Nephron (organoid): ENCODE results near the gene RIPK4.

ENCODE experiments used
- H3K27ac Mint-ChIP-seq, 3 experiments: 2 replicates each; pipeline ENCODE4 v1.8.0; 2020; ENCODE audit warnings: mixed read lengths in 3 of 3, mild to moderate bottlenecking in 2 of 3, moderate library complexity in 1 of 3
- H3K27me3 Mint-ChIP-seq: 2 replicates; pipeline ENCODE4 v1.8.0; 2021; ENCODE audit warnings: low read depth, mild to moderate bottlenecking, moderate library complexity, mixed read lengths
- H3K36me3 Mint-ChIP-seq: 2 replicates; pipeline ENCODE4 v1.8.0; 2020; ENCODE audit warnings: low read depth, mixed read lengths
- H3K4me1 Mint-ChIP-seq: 2 replicates; pipeline ENCODE4 v1.8.0; 2020; ENCODE audit warnings: mixed read lengths
- H3K4me3 Mint-ChIP-seq, 3 experiments: 2 replicates each; pipeline ENCODE4 v1.8.0; 2020; ENCODE audit warnings: mild to moderate bottlenecking in 3 of 3, mixed read lengths in 3 of 3, moderate library complexity in 2 of 3
- H3K9me3 Mint-ChIP-seq: 2 replicates; pipeline ENCODE4 v1.8.0; 2020; ENCODE audit warnings: mixed read lengths
- TF ChIP-seq, protein P1 (sequence below), 3 experiments: fragments of 200-600 bp; sonication (generic); IDR thresholded peaks; one replicate each; pipeline ENCODE4 v1.5.0; 2021; ENCODE audit warnings: antibody characterized with exemption in 3 of 3; ENCODE audit not compliant: unreplicated experiment in 3 of 3

RIPK4 gene

DNA sequence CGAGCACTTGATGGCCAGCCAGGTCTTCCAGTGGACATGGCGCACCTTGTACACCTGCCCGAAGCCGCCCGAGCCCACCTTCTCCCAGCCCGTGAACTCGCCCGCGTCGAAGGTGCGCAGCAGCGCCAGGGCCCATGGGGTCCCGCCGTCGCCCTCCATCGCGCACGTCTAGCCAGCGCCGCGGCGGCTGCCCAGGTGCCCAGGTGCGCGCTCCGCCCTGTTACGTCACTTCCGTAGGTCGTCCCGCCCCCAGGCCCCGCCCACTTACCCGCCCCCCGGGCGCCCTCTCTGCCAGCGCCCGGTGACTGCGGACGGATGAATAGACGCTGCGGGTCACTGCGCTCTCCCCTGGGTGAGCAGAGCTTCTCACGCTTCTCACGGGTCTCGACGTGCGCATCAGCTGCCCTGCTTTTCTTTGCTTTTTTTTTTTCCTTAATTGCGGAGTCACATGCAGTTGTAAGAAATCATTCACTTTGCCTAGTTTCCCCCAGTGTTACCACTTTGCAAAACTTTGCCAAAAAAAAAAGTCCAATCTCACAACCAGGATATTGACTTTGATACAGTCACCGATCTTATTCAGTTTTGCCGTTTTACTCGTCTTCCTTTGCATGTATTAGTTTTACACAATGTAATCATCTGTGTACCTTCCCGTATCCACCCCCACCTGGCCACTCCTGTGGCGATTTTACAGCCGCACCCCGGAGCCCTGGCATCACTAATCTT is at the start of gene RIPK4:
Gene RIPK4 (minus strand): TSS at position 170 of the 723 bp plus-strand sequence. CDS start 11 bp downstream, at position 159.
- H3K4me3 Mint-ChIP-seq, result peak within 1 kb of the TSS; percentile 83 to 84 (median 83)

DNA sequence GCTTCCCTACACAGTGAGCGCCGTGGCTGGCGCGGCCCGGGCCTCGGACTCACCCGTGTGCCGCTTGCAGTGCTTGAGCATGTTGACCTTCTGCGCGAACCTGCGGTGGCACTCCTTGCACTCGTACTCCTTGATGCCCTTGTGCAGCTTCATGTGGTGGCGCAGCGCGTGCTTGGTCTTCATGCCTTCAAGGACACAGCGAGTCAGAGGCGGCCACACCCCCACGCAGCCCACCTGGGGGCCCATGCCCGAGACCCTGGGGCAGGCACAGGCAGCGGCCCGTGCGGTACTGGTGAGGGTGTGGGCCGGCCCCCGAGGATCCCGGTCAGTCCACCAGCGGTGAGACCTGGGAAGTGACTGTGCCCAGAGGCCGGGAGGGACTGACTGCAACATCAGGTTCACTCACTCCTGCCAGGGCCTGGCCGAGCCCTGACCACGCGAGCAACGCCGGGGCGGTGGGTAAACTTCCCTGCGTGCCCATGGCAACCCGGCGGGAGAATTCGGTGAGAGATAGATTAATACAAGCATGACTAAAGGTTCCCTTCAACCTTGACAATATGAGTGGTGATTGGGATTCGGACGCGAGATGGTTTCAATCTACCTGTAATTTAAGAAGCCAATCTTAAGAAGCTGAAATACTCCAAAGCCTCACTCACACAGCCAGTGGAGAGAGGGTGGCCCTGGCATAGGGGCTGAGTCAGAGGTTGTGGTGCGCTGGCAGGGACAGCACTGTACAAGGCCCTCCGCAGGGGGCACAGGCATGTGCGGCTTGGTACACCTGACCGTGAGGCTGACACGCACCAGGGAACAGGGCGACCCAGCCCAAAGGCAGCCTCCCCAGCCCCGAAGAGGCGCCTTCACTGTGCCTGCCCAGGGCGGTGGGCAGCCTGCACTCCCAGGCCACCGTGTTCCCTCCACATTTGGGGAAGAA is 49.1 kb upstream of the RIPK4 start:
- Mint-ChIP-seq H3K27ac (no peak overlapping the region), H3K9me3 (no peaks in the 10 kb centered on the region)

More for the DNA sequence above, at the start of gene RIPK4:
- TF ChIP-seq, protein P1, sequence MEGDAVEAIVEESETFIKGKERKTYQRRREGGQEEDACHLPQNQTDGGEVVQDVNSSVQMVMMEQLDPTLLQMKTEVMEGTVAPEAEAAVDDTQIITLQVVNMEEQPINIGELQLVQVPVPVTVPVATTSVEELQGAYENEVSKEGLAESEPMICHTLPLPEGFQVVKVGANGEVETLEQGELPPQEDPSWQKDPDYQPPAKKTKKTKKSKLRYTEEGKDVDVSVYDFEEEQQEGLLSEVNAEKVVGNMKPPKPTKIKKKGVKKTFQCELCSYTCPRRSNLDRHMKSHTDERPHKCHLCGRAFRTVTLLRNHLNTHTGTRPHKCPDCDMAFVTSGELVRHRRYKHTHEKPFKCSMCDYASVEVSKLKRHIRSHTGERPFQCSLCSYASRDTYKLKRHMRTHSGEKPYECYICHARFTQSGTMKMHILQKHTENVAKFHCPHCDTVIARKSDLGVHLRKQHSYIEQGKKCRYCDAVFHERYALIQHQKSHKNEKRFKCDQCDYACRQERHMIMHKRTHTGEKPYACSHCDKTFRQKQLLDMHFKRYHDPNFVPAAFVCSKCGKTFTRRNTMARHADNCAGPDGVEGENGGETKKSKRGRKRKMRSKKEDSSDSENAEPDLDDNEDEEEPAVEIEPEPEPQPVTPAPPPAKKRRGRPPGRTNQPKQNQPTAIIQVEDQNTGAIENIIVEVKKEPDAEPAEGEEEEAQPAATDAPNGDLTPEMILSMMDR (IDR thresholded peaks at IDR 0.05; ENCODE audit: unreplicated experiment in 3 of 3), result no peak
- H3K9me3 Mint-ChIP-seq, result no peaks in the 10 kb centered on the region
- no peaks in the 10 kb centered on the region for H3K36me3 Mint-ChIP-seq
- peak within 1 kb of the TSS; percentile 63 to 97 (median 84) for H3K27ac Mint-ChIP-seq
- peaks cover 52% of the 10 kb centered on the region for H3K4me1 Mint-ChIP-seq
- peaks cover 94% of the 10 kb centered on the region for H3K27me3 Mint-ChIP-seq

DNA sequence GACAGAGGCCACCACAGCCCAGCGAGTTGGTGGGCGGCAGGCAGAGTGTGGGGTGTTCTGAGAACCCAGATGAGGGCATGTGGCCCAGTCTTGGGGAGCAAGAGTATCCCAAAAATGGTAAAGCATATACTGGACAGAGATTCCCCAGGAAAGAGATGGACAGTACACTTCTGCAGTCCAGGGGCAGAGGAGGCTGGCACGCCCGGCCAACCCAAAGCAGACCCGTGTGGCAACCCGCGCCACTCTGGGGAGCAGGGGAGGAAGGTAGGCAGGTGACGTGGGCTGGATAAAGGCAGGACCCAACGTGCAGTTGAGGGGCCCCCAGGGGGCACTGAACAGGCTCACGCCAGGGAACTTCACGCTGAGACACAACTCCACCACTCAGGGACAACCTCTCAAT is 46.4 kb upstream of the RIPK4 start:
- no peak overlapping the region for H3K4me3 Mint-ChIP-seq
- peaks cover 9% of the 10 kb centered on the region for H3K4me1 Mint-ChIP-seq
- no peak overlapping the region for H3K27ac Mint-ChIP-seq
- peaks cover 34% of the 10 kb centered on the region for H3K36me3 Mint-ChIP-seq
- TF ChIP-seq, protein P1 (IDR thresholded peaks at IDR 0.05; ENCODE audit: unreplicated experiment in 3 of 3), result no peak
- no peaks in the 10 kb centered on the region for H3K27me3 Mint-ChIP-seq
- H3K9me3 Mint-ChIP-seq, result no peaks in the 10 kb centered on the region

More for the DNA sequence above, 49.1 kb upstream of the RIPK4 start:
- Mint-ChIP-seq H3K4me1 (peaks cover 9% of the 10 kb centered on the region), H3K36me3 (peaks cover 25% of the 10 kb centered on the region), H3K4me3 (no peak overlapping the region), H3K27me3 (no peaks in the 10 kb centered on the region)
- TF ChIP-seq, protein P1 (IDR thresholded peaks at IDR 0.05; ENCODE audit: unreplicated experiment in 3 of 3), result no peak

DNA sequence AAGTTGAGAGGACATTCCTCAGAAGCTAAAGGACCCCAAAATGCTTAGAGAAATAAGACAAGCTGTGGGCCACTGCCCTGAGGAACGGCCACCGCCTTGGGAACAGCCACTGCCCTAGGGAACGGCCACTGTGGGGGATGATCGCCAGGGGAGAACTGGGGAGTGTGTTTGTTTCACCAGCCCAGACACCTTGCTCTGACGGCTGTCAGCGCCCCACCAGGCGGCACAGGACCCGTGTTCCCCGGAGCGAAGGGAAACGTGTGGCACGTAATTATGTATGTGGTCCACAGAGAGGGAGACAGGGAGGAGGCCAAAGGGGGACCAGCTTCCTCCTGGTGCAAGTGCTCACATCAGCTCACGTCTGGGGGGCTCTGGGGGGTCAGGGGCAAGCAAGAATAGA is 45.8 kb upstream of the RIPK4 start:
- H3K4me3 Mint-ChIP-seq, result no peak overlapping the region
- TF ChIP-seq, protein P1 (IDR thresholded peaks at IDR 0.05; ENCODE audit: unreplicated experiment in 3 of 3), result no peak
- no peak overlapping the region for H3K27ac Mint-ChIP-seq
- H3K4me1 Mint-ChIP-seq, result peaks cover 9% of the 10 kb centered on the region
- H3K9me3 Mint-ChIP-seq, result no peaks in the 10 kb centered on the region
- H3K36me3 Mint-ChIP-seq, result peaks cover 37% of the 10 kb centered on the region
- H3K27me3 Mint-ChIP-seq, result no peaks in the 10 kb centered on the region

DNA sequence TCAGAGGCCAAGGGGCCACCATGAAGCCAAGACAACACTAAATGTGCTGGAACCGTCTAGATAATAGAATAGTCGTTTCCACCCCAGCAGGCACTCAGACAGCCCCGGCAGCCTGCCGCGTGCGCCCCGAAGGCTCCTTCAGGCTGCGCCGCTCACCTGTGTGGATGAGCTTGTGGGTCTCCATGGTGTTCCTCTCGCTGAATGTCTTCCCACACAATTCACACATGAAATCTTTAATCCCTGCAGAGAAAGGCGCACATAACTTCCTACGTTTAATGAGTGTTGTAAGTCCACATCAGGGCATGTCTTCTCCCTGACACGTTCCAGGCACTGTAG is 43.7 kb upstream of the RIPK4 start:
- Mint-ChIP-seq H3K4me1 (no peaks in the 10 kb centered on the region), H3K27me3 (no peaks in the 10 kb centered on the region), H3K9me3 (no peaks in the 10 kb centered on the region), H3K4me3 (no peak overlapping the region), H3K36me3 (peaks cover 48% of the 10 kb centered on the region), H3K27ac (no peak overlapping the region)
- TF ChIP-seq, protein P1 (IDR thresholded peaks at IDR 0.05; ENCODE audit: unreplicated experiment in 3 of 3), result no peak
